Sigmoid colon (tissue), 7 donors: ENCODE measurements around the gene ZYG11A. TPM values are rescaled to one million over a fixed set of nuclear protein-coding genes. Genes with fewer than 3 reads are reported as not detected.
A peak's percentile ranks its signal among the peaks of the same experiment; 100 is the strongest.

ENCODE experiments used
- DNase-seq: peaks from one replicate; pipeline ENCODE4 v3.0.0-alpha.2; 2019
- H3K27ac ChIP-seq, 4 donors: fragments of 200-600 bp; sonication (generic); one replicate each; pipeline ENCODE4 v1.5.1; 2016 to 2019; ENCODE audit warnings: mild to moderate bottlenecking in 1 of 4
- H3K27me3 ChIP-seq, 3 donors: fragments of 200-600 bp; sonication (generic); one replicate each; pipeline ENCODE4 v1.5.1; 2019; ENCODE audit warnings: mild to moderate bottlenecking in 1 of 3
- H3K36me3 ChIP-seq, 4 donors: fragments of 200-600 bp; sonication (generic); one replicate each; pipeline ENCODE4 v1.5.1; 2016 to 2019
- H3K4me1 ChIP-seq, 4 donors: fragments of 200-600 bp; sonication (generic); one replicate each; pipeline ENCODE4 v1.5.1; 2017 to 2019
- H3K4me3 ChIP-seq, 4 donors: fragments of 200-600 bp; sonication (generic); one replicate each; pipeline ENCODE4 v1.5.1; 2017 to 2019; ENCODE audit warnings: mild to moderate bottlenecking in 2 of 4, moderate library complexity in 1 of 4
- H3K9me3 ChIP-seq, 4 donors: fragments of 200-600 bp in 3 of 4; sonication (generic) in 3 of 4; one replicate each; pipeline versions ENCODE4 v1.5.1 to v1.6.1; 2013 to 2019
- CTCF ChIP-seq, 4 experiments: fragments of 450-650 bp in 3 of 4; fragments of 200-600 bp in 1 of 4; IDR thresholded peaks; one replicate each; pipeline ENCODE4 v1.5.1; 2016 to 2019; ENCODE audit warnings: antibody characterized with exemption in 4 of 4, mild to moderate bottlenecking in 3 of 4, moderate library complexity in 2 of 4
- EP300 ChIP-seq, 4 donors: sonication (generic); formaldehyde crosslinking; IDR thresholded peaks; one replicate each; pipeline ENCODE4 v1.6.1; 2017; ENCODE audit warnings: antibody characterized with exemption in 4 of 4
- POLR2A ChIP-seq, 2 donors: fragments of 450-650 bp; IDR thresholded peaks; one replicate each; pipeline ENCODE4 v1.6.1; 2016; ENCODE audit warnings: antibody characterized with exemption in 2 of 2, mild to moderate bottlenecking in 2 of 2, moderate library complexity in 2 of 2
- POLR2AphosphoS5 ChIP-seq, 4 donors: sonication (generic); formaldehyde crosslinking; IDR thresholded peaks; one replicate each; pipeline ENCODE4 v1.6.1; 2017; ENCODE audit warnings: antibody characterized with exemption in 4 of 4
- WGBS, 2 donors: extraction: QIAGEN DNeasy Blood & Tissue Kit; methylation state at CpG; one replicate each; pipeline ENCODE4 v1.1.7; 2013; 5-methylcytosine and 5-hydroxymethylcytosine counted together
- intact Hi-C: fragments of 100-400 bp; cut with DNase I; formaldehyde crosslinking; loops from one replicate; pipeline ENCODE4 v1.15.1; 2023
- polyA plus RNA-seq, 3 donors: library from polyadenylated mRNA; stranded (reverse); fragments of 200-250 nt; gene quantifications; one replicate each; pipeline ENCODE4 v1.2.3, GENCODE V29; 2013
- total RNA-seq, 4 donors: library from RNA; depleted of rRNA; stranded (reverse); fragments of >200 nt; gene quantifications; one replicate each; pipeline ENCODE4 v1.1.0, GENCODE V29; 2016
- donor health status: healthy with polysubstance abuse.
- donor health status: Bipolar disorder and iron deficiency.
- donor health status: healthy.

The ZYG11A gene
- total and polyA plus RNA-seq, 7 donors: 0.07 TPM; not detected in 6

- WGBS, 2 donors: 13 to 45% methylated on average over 35 of the region's 35 CpGs
- Histone ChIP-seq H3K4me3 (peak overlapping the region; percentile 68 to 77 (median 70)), H3K27ac (peak overlapping the region; percentile 83 to 91 (median 87)), H3K36me3 (peaks cover 0 to 5% (median 0%) of the 10 kb centered on the region in 4 donors), H3K27me3 (no peaks in the 10 kb centered on the region), H3K4me1 (peaks cover 0 to 15% (median 7%) of the 10 kb centered on the region in 4 donors), H3K9me3 (no peaks in the 10 kb centered on the region)
- DNase-seq: peak; percentile 73
- intact Hi-C loops: loop anchor here (5.0 kb wide), 4 partner anchors 96 to 261 kb away; partner anchors contain the start of gene PODN
- TF ChIP-seq POLR2AphosphoS5 (IDR thresholded peaks at IDR 0.05): peak in 1 of 4 donors; percentile 3
- no peak for TF ChIP-seq POLR2A (IDR thresholded peaks at IDR 0.05)
These were observed 78.3 kb downstream of the ZYG11A start for GRCh38 chr1:52920791-52921291.

- no peak overlapping the region for H3K4me3 ChIP-seq
- peaks cover 0 to 26% (median 22%) of the 10 kb centered on the region in 4 donors for H3K4me1 ChIP-seq
- no peak for DNase-seq
- TF ChIP-seq CTCF (IDR thresholded peaks at IDR 0.05): no peak
- TF ChIP-seq POLR2AphosphoS5 (IDR thresholded peaks at IDR 0.05): peak in 1 of 4 donors; percentile 32
- 50 to 69% methylated on average over 5 of the region's 5 CpGs for WGBS, 2 donors
- intact Hi-C loops: no loop called here
- no peaks in the 10 kb centered on the region for H3K36me3 ChIP-seq
- H3K27ac ChIP-seq: no peak overlapping the region
- no peaks in the 10 kb centered on the region for H3K9me3 ChIP-seq
- no peaks in the 10 kb centered on the region for H3K27me3 ChIP-seq
These were observed 83.0 kb downstream of the ZYG11A start for GRCh38 chr1:52925571-52926005.

GRCh38 chr1:52926864-52927211, 84.3 kb downstream of the ZYG11A start:
- TF ChIP-seq EP300 (IDR thresholded peaks at IDR 0.05) (no peak), CTCF (IDR thresholded peaks at IDR 0.05) (no peak), POLR2AphosphoS5 (IDR thresholded peaks at IDR 0.05) (no peak), POLR2A (IDR thresholded peaks at IDR 0.05) (no peak)
- H3K27ac ChIP-seq: peak overlapping the region; percentile 82 to 84 (median 83)
- H3K27me3 ChIP-seq: no peaks in the 10 kb centered on the region
- peak overlapping the region; percentile 66 to 81 (median 72) for H3K4me3 ChIP-seq
- WGBS, 2 donors: 9 to 20% methylated on average over 12 of the region's 12 CpGs
- intact Hi-C loops: no loop called here
- H3K4me1 ChIP-seq: peaks cover 0 to 24% (median 19%) of the 10 kb centered on the region in 4 donors
- DNase-seq: no peak
- no peaks in the 10 kb centered on the region for H3K9me3 ChIP-seq
- no peaks in the 10 kb centered on the region for H3K36me3 ChIP-seq

GRCh38 chr1:52927212-52928014, 84.9 kb downstream of the ZYG11A start, which contains the start of gene SCP2:
Gene SCP2, plus strand, starts transcription at chr1:52927276. Its CDS starts 121 bp downstream, at chr1:52927397.
- intact Hi-C loops: no loop called here

More at GRCh38 chr1:52927212-52928014, 84.9 kb downstream of the ZYG11A start, which contains the start of gene SCP2:
- WGBS, 2 donors: 0 to 1% methylated on average over 65 of the region's 65 CpGs
- TF ChIP-seq POLR2AphosphoS5 (IDR thresholded peaks at IDR 0.05): peak; percentile 85 to 88 (median 87)
- TF ChIP-seq POLR2A (IDR thresholded peaks at IDR 0.05): peak; percentile 65 to 66
- TF ChIP-seq CTCF (IDR thresholded peaks at IDR 0.05): no peak
- H3K4me3 ChIP-seq: peak within 1 kb of the TSS; percentile 66 to 81 (median 72)
- DNase-seq: peak; percentile 93
- peaks cover 0 to 24% (median 19%) of the 10 kb centered on the region in 4 donors for H3K4me1 ChIP-seq
- H3K36me3 ChIP-seq: no peaks in the 10 kb centered on the region
- H3K27ac ChIP-seq: peak within 1 kb of the TSS; percentile 82 to 84 (median 83)
- no peaks in the 10 kb centered on the region for H3K27me3 ChIP-seq
- H3K9me3 ChIP-seq: no peaks in the 10 kb centered on the region
